DMS53 treated with DMSO at 0.1 percent for 48 hours (cell line): ENCODE data around the gene ENAM.
"Not testable (repeated sequence)": the region's sequence is repeated elsewhere in the genome, so short reads cannot be mapped to it uniquely, and the experiment has no call there.

Source experiments
- DNase-seq: peaks from one replicate; lab custom pipeline; 2025; ENCODE audit not compliant: unreplicated experiment; lab: John Stamatoyannopoulos, UW

The ENAM gene

DNA sequence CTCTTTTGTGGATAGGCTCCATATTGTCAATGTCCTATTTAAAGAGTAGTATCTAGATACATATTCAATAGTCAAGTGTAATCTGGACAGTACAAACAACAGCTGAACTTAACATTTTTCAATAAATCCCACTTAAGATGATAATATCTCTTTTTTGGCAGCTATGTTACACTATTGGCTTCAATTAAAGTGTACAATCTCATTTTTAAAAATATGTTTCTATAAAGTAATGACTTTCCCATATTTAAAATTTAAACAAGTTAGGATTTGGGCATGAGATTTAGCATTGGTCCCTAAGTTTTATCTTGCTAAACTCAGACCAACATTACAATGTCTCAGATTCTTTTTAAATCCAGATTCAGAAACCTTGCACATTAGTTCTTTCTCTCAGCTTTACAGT, 45.6 kb downstream of the ENAM start:
- no peak for DNase-seq

DNA sequence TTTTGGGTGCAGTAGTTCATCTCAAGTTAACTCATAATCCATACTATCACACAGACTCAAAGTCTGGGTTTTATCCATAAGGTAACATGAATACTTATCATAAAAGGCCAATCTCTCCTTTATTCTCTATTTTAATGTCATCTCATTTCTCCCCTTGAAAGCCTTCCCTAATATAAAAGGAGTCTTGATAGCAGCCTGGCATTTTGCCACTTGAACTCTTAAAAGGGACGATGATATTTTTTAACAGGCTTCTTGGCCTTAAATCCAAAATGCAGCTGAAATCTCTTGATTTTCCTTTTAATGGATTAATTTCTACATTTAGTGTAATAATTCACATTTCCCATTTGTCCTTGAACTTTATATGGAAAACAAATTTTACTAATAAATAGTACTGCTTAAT, 46.2 kb downstream of the ENAM start:
- no peak for DNase-seq

DNA sequence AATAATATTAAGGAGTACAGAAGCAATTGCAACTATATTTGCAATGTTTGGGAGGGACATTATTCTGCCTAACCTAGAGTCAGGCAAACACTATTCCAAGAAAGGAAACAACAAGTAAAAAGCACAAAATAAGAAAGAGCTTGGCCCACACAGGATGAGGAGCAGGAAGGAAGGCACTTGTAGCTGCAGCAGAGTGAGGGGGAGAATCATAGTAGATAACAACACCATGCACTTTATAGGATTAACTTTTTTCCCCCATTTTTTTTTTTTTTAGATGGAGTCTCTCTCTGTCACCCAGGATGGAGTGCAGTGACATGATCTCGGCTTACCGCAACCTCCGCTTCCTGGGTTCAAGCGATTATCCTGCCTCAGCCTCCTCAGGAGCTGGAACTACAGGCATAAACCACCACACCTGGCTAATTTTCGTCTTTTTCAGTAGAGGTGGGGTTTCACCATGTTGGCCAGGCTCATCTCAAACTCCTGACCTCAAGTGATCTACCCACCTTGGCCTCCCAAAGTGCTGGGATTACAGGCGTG, 48.1 kb downstream of the ENAM start:
- DNase-seq = no peak

DNA sequence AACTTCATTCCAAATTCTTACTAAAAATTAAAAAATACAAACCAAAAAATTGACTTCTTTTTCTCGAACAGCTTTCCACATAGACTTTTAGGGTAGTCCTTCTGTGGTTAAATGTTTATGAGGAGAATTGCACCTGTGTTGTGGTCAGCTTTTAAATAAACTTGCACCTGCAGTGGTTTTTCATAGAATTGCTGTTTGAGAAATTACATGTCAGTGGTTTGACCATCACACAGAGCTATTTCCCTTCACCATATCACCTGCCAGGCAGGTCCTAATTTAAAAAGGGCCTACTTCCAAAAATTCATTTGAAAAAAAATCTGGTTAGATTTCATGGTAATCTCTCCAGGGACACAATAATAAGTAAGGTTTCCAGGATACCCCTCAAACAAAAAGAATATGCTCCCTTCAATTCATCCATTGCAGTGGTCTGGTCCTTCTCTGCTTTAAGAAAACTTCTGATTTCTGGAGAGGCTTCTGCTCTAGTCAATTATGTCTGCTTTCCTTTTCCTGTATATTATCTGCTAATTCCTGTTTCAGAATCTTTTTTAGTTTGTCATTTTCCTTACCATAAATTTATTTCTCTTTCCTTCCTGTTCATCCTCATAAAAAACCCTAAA, 49.9 kb downstream of the ENAM start:
- DNase-seq = no peak

DNA sequence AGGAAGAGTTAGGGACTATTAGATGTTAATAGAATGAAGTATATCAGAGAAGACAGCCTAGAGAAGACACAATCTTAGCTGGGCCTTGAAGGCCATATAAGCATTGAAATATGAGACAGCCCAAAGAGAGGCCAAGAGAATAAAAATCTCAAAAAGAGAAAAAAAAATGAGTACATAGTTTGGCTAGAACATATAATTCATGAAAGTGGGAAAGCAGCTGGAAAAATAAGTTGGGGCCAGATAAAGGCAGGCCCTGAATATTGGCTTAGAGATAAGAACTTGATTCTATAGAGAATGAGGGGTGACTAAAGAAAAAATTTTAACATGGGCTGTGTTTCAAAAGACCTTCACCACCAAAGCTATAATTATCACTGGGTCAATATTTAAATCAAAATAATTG, 52.4 kb downstream of the ENAM start:
- DNase-seq = no peak

DNA sequence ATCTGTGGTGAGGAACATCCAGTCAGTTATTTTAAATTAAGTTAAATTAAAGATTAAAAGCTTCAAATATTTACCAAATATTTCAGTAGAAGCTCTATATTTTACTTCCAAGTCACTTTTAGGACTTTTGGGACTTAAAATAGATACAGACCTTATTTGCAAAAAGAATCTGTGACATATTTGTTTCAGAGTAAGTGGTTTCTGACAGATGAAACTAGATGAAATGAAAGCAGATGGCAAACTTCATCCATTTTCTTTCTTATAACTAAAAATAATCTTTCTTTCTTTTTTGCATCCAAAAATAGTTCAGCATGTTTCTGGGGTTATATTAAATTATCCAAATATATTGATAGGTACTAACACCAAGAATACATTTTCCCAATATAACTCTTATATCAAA, 53.2 kb downstream of the ENAM start:
- no peak for DNase-seq

DNA sequence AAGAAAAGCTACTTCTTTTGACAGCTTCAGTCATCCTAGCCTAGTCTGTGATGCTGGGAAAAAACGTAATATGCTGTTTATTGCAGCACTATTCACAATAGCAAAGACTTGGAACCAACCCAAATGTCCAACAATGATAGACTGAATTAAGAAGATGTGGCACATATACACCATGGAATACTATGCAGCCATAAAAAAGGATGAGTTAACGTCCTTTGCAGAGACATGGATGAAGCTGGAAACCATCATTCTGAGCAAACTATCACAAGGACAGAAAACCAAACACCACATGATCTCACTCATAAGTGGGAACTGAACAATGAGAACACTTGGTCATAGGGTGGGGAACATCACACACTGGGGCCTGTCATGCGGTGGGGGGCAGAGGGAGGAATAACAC, 53.6 kb downstream of the ENAM start:
- DNase-seq = not testable (repeated sequence)

DNA sequence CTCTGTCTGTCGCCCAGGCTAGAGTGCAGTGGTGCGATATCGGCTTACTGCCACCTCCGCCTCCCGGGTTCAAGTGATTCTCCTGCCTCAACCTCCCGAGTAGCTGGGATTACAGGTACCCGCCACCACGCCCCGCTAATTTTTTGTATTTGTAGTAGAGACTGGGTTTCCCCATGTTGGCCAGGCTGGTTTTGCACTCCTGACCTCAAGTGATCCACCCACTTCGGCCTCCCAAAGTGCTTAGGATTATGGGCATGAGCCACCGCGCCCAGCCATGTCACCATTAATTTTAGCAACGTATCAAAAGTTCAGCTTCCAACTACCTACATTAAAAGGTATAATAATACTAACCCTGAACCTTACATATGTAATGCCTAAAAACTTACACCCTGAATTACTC, 58.8 kb downstream of the ENAM start:
- DNase-seq = no peak

DNA sequence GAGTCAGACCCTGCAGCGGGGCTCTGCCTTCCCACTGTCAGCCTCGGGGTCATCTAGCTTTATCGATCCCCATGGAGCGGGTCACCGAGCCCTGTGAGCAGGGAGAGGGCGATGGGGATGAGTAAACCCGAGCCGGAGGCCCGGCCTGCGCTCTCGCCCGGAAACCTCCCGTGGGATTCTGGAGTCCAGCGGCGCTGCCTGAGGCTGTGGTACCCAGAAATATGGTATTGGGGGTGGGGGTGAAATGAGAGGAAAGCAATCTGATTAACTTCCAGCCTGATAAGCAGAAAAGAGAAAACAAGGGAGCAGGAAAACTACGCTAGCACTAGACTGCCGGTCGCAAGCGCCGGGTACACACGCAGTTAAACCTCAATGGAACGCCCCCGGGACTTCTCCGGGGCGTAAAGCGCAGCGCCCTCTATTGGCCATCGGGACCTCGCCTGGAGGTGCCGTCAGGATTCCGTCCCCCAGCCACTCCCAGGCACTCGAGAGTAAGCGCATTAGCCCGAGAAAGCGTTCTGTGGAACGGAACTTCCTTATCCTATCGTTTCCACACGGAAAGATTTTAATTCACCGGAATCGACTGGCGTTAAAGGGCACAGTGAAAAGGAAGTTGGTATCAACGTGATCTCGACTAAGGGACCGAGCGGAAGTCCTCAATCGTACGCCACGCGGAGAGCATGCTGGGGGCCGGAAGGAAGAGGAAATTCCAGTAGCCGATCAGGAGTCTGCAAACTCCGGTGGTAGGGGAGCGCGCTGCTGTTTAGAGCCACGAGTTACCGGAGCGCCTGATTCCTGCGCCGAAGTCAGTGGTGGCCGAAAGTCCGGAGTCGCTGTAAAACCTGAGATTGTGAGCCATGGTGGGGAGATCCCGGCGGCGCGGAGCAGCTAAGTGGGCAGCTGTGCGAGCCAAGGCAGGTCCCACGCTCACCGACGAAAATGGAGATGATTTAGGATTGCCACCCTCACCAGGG, 59.6 kb downstream of the ENAM start, which contains the start of gene UTP3:
Gene UTP3, plus strand, starts transcription at position 712 of the 974 bp plus-strand sequence. Its CDS starts 146 bp downstream, at position 858.
- DNase-seq = peak; percentile 92

DNA sequence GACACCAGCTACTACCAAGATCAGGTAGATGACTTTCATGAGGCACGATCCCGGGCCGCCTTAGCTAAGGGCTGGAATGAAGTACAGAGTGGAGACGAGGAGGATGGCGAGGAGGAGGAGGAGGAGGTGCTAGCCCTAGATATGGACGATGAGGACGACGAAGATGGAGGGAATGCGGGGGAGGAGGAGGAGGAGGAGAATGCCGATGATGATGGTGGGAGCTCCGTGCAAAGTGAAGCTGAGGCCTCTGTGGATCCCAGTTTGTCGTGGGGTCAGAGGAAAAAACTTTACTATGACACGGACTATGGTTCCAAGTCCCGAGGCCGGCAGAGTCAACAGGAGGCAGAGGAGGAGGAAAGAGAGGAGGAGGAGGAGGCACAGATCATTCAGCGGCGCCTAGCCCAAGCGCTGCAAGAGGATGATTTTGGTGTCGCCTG, 60.3 kb downstream of the ENAM start:
- no peak for DNase-seq

DNA sequence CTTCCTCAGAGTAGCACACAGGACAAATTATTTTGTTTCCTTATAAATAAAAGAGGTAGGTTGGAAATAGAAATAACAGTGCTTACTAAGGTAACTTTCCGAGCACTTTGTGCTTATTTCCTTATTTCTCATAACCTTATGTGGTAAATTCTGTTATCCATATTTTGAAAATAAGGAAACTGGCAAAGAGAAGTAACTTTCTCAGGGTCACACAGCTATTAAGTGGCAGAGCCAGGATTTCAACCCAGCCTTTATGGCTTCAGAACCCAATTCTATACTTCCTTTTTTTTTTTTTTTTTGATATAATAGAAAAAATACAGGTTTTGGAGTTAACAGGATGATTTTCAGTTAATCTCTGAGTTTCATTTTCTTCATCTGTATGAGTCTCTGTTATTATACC, 63.1 kb downstream of the ENAM start:
- DNase-seq = no peak

DNA sequence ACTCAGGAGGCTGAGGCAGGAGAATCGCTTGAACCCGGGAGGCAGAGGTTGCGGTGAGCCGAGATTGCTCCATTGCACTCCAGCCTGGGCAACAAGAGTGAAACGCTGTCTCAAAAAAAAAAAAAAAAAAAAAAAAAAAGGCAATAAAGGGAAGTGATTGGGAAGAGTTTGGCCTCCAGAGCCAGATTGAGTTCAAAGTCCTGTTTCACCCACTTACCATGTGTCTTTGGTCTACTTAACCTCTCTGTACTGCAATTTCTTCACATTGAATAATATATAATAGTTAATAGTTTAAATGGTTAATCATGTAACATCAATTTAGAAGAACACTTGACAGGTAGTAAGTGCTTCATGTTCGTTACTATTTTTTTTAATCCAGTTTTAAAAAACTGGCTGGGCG, 66.1 kb downstream of the ENAM start:
- DNase-seq = not testable (repeated sequence)
